ENCODE measurements around the gene CAMSAP3. TPM values are rescaled to one million over a fixed set of nuclear protein-coding genes. Genes with fewer than 3 reads are reported as not detected.

The CAMSAP3 gene
- total RNA-seq, 4 donors from 2014 or later, result 0.15 to 0.16 TPM; not detected in 2

GRCh38 chr19:7578127-7578526 lies 17.5 kb upstream of the CAMSAP3 start:
- Histone ChIP-seq H3K27ac (no peak overlapping the region), H3K27me3 (no peaks in the 10 kb centered on the region), H3K4me3 (no peak overlapping the region), H3K36me3 (no peaks in the 10 kb centered on the region), H3K9me3 (no peaks in the 10 kb centered on the region), H3K4me1 (no peaks in the 10 kb centered on the region)
- DNase-seq, result no peak
- TF ChIP-seq CTCF (IDR thresholded peaks at IDR 0.05 in 4 of 5, conservative IDR thresholded peaks at IDR 0.05 in 1 of 5) (no peak), POLR2A (IDR thresholded peaks at IDR 0.05) (no peak)
- no peak for ATAC-seq
- intact Hi-C loops (cut with DNase I; ENCODE audit: low total_unique reads), result no loop called here
- in situ Hi-C loops (cut with MboI; ENCODE audit: low sequenced_read_pairs in 4 of 4), result no loop called here

- DNase-seq (no peak), ATAC-seq (no peak)
- no peaks in the 10 kb centered on the region for H3K4me1 ChIP-seq
- no peaks in the 10 kb centered on the region for H3K9me3 ChIP-seq
- no peak overlapping the region for H3K4me3 ChIP-seq
- intact Hi-C loops (cut with DNase I; ENCODE audit: low total_unique reads), result no loop called here
- no peak for TF ChIP-seq POLR2A (IDR thresholded peaks at IDR 0.05)
- no peak for TF ChIP-seq CTCF (IDR thresholded peaks at IDR 0.05 in 4 of 5, conservative IDR thresholded peaks at IDR 0.05 in 1 of 5)
- in situ Hi-C loops (cut with MboI; ENCODE audit: low sequenced_read_pairs in 4 of 4), result no loop called here
- H3K27me3 ChIP-seq, result no peaks in the 10 kb centered on the region
- H3K27ac ChIP-seq, result no peak overlapping the region
- no peaks in the 10 kb centered on the region for H3K36me3 ChIP-seq
Measured at GRCh38 chr19:7579182-7579581, 16.5 kb upstream of the CAMSAP3 start.

- DNase-seq (no peak), ATAC-seq (no peak)
- Histone ChIP-seq H3K27ac (no peak overlapping the region), H3K9me3 (no peaks in the 10 kb centered on the region), H3K36me3 (no peaks in the 10 kb centered on the region), H3K4me3 (no peak overlapping the region), H3K4me1 (no peaks in the 10 kb centered on the region), H3K27me3 (no peaks in the 10 kb centered on the region)
- intact Hi-C loops (cut with DNase I; ENCODE audit: low total_unique reads) (no loop called here), in situ Hi-C loops (cut with MboI; ENCODE audit: low sequenced_read_pairs in 4 of 4) (no loop called here)
- TF ChIP-seq CTCF (IDR thresholded peaks at IDR 0.05 in 4 of 5, conservative IDR thresholded peaks at IDR 0.05 in 1 of 5) (no peak), POLR2A (IDR thresholded peaks at IDR 0.05) (no peak)
Measured at GRCh38 chr19:7582446-7582845, 13.2 kb upstream of the CAMSAP3 start.

GRCh38 chr19:7589822-7590221 lies 5.8 kb upstream of the CAMSAP3 start:
- intact Hi-C loops (cut with DNase I; ENCODE audit: low total_unique reads), result no loop called here

More at GRCh38 chr19:7589822-7590221, 5.8 kb upstream of the CAMSAP3 start:
- H3K4me1 ChIP-seq, result no peaks in the 10 kb centered on the region
- in situ Hi-C loops (cut with MboI; ENCODE audit: low sequenced_read_pairs in 4 of 4), result no loop called here
- H3K4me3 ChIP-seq, result no peak overlapping the region
- peaks cover 14 to 20% (median 16%) of the 10 kb centered on the region in 3 donors for H3K27me3 ChIP-seq
- no peaks in the 10 kb centered on the region for H3K9me3 ChIP-seq
- no peaks in the 10 kb centered on the region for H3K36me3 ChIP-seq
- TF ChIP-seq POLR2A (IDR thresholded peaks at IDR 0.05) (no peak), CTCF (IDR thresholded peaks at IDR 0.05 in 4 of 5, conservative IDR thresholded peaks at IDR 0.05 in 1 of 5) (no peak)
- ATAC-seq, result no peak
- no peak overlapping the region for H3K27ac ChIP-seq
- no peak for DNase-seq

All from gastrocnemius medialis (tissue), 4 donors.